Activated T-cell treated with anti-CD3 and anti-CD28 coated beads, Interleukin-2, amount 50 U/mL, for 24 hours (primary cell): ENCODE results near the gene ETV3.

Experiments
- DNase-seq: peaks from one replicate; pipeline ENCODE4 v3.0.0-alpha.2; 2020
- H3K27ac Mint-ChIP-seq: 2 replicates; pipeline ENCODE4 v1.8.0; 2020; ENCODE audit warnings: mild to moderate bottlenecking, mixed read lengths
- H3K27me3 Mint-ChIP-seq: 2 replicates; pipeline ENCODE4 v1.8.0; 2020; ENCODE audit warnings: mixed read lengths
- H3K36me3 Mint-ChIP-seq: 2 replicates; pipeline ENCODE4 v1.8.0; 2020; ENCODE audit warnings: low read depth, mixed read lengths
- H3K4me1 Mint-ChIP-seq: 2 replicates; pipeline ENCODE4 v1.8.0; 2020; ENCODE audit warnings: low read depth, mixed read lengths
- H3K4me3 Mint-ChIP-seq: 2 replicates; pipeline ENCODE4 v1.8.0; 2020; ENCODE audit warnings: mild to moderate bottlenecking, moderate library complexity, mixed read lengths
- H3K9me3 Mint-ChIP-seq: 2 replicates; pipeline ENCODE4 v1.8.0; 2020; ENCODE audit warnings: mixed read lengths

ETV3 gene

DNA sequence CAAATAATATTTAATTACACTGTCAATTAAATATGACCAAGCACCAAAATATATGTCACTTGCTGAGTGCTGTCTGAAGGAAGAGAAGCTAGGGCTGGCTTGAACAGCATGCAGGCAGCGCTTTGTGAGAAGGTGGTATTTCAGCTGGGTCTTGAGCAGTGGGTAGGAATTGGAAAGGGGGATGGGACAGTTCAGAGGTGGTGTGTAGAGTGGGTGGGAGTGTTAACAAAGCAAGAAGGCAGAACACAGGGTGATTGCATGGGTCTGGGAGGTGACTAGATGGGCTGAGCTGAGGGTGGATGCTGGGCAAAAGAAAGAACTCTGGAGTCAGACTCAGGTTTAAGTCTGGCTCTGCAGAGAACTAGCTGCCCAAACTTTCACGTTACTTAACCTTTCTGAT, 14.3 kb upstream of the ETV3 start:
- no peak for DNase-seq
- H3K4me1 Mint-ChIP-seq, result peaks cover 36% of the 10 kb centered on the region
- H3K27ac Mint-ChIP-seq, result no peak overlapping the region
- no peaks in the 10 kb centered on the region for H3K9me3 Mint-ChIP-seq
- no peaks in the 10 kb centered on the region for H3K36me3 Mint-ChIP-seq
- H3K4me3 Mint-ChIP-seq, result no peak overlapping the region
- H3K27me3 Mint-ChIP-seq, result peaks cover 6% of the 10 kb centered on the region

DNA sequence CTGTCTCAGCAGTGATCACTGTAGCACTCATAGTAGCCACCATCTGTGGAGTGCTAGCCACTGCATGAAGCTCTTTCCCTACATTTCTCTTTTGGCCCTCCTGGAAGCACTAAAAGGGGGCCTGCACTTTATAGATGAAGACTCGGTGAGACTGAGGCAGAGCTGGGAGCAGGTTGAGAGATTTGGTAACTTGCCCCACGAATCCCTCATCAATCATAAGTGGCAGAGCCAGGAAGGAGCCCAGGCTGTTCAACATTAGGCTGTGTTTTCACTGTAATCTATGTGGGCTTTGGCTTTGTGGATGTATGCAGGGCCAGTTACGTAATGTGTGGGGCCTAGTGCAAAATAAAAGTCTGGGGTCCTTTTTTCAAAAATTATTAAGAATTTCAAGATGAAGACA, 13.3 kb upstream of the ETV3 start:
- H3K36me3 Mint-ChIP-seq, result no peaks in the 10 kb centered on the region
- no peak for DNase-seq
- H3K27me3 Mint-ChIP-seq, result peaks cover 2% of the 10 kb centered on the region
- no peak overlapping the region for H3K27ac Mint-ChIP-seq
- peaks cover 43% of the 10 kb centered on the region for H3K4me1 Mint-ChIP-seq
- H3K4me3 Mint-ChIP-seq, result no peak overlapping the region
- no peaks in the 10 kb centered on the region for H3K9me3 Mint-ChIP-seq

DNA sequence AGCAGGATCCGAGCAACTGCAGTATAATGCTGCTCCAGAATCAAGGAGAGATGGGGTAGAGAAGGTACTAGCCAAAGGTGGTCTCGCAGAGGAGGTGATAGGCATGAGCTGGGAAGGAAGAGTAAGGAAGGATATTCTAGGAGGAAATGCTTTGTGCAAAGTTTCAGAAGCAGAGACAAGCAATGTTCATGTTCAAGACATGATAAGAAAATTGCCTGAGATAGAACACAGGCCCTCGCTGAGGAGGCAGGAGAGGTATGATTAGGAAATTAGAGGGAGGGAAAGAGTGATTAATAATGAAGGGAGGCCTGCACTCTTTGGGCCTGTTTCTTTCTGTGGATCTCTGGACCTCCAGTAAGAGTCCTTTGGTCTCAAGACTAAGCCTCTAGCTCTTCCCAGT, 12.9 kb upstream of the ETV3 start:
- no peak for DNase-seq
- no peaks in the 10 kb centered on the region for H3K9me3 Mint-ChIP-seq
- H3K27me3 Mint-ChIP-seq, result no peaks in the 10 kb centered on the region
- no peak overlapping the region for H3K27ac Mint-ChIP-seq
- peaks cover 43% of the 10 kb centered on the region for H3K4me1 Mint-ChIP-seq
- H3K36me3 Mint-ChIP-seq, result no peaks in the 10 kb centered on the region
- H3K4me3 Mint-ChIP-seq, result no peak overlapping the region

DNA sequence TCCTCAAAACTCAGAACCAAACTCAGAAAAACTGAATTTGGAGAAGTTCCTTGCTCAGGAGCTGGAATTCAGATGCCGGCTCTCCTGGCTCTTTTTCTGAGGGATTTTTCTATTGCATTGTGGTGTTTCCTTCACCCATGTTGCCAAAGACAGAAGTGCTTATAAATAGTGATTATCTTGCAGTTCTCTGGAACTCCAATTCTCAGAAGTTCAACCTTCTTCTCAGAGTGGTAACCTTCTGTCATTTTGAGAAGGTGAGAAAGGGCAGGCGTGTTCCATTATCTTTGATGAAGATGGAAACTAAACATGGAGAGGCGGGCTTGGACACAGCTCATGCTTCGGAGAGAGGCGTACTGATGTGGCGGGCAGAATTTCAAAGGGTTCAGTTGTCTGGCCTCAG, 12.4 kb upstream of the ETV3 start:
- peaks cover 41% of the 10 kb centered on the region for H3K4me1 Mint-ChIP-seq
- H3K27ac Mint-ChIP-seq, result no peak overlapping the region
- H3K27me3 Mint-ChIP-seq, result no peaks in the 10 kb centered on the region
- no peaks in the 10 kb centered on the region for H3K36me3 Mint-ChIP-seq
- DNase-seq, result no peak
- H3K9me3 Mint-ChIP-seq, result no peaks in the 10 kb centered on the region
- H3K4me3 Mint-ChIP-seq, result no peak overlapping the region

DNA sequence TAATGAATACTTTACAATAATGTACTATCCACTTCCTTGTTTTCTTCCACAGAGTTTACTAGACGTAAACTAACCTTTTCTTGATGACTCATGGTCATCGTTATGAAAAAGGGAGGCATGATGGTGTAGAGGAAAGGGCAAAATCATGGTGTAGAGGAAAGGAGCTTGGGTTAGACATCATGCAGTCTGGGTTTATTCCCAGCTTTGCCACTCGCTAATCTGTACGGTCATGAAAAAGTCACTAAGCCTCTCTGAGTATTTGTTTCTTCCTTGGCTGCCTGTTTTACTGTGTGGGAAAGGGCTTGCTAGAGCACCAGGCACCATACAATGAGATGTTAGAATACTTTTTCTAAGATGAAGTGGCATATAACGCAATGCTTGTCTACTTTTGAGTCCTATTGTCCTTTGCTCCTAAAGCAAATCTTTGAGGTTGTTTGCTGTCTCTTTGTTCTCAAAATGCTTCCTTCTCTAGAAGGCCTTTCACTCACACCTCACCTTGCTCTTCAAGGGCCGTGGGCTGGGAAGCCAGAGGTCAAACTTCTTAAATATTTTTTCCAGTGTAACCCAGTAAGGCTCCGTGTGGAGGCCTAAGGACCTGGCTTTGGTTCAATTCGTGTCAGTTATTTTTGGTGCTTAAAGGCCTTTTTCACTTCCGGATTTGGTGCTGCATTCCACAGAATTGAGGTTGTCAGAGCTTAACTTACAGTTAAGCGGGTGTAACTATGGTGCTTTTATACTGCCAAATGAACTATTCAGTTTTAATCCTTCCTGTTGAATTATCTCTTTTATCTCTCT, 9.9 kb upstream of the ETV3 start:
- H3K4me3 Mint-ChIP-seq, result no peak overlapping the region
- no peak for DNase-seq
- H3K27ac Mint-ChIP-seq, result no peak overlapping the region

DNA sequence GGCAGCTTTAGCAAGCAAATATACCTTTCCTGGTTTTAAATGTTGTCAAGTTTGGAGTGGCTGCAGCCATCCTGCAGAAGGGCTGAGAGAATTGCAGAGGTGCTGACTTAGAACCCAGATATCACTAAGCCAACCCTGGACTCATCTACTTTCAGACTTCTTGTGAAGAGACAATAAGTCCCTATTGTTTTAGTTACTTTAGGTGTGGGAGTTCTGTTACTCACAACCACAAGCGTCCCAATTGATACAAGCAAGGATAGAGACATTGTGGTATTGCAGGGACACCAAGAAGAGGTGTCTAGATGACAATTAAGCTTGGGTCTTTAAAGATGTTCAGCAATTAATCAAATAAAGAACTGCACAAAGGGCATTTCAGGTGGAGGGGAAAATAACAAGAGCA, 8.8 kb upstream of the ETV3 start:
- Mint-ChIP-seq H3K9me3 (no peaks in the 10 kb centered on the region), H3K36me3 (no peaks in the 10 kb centered on the region), H3K27ac (no peak overlapping the region), H3K4me3 (no peak overlapping the region), H3K27me3 (no peaks in the 10 kb centered on the region), H3K4me1 (peaks cover 31% of the 10 kb centered on the region)
- DNase-seq, result no peak

More for the DNA sequence above, 9.9 kb upstream of the ETV3 start:
- Mint-ChIP-seq H3K4me1 (peaks cover 29% of the 10 kb centered on the region), H3K36me3 (no peaks in the 10 kb centered on the region), H3K9me3 (no peaks in the 10 kb centered on the region), H3K27me3 (no peaks in the 10 kb centered on the region)

DNA sequence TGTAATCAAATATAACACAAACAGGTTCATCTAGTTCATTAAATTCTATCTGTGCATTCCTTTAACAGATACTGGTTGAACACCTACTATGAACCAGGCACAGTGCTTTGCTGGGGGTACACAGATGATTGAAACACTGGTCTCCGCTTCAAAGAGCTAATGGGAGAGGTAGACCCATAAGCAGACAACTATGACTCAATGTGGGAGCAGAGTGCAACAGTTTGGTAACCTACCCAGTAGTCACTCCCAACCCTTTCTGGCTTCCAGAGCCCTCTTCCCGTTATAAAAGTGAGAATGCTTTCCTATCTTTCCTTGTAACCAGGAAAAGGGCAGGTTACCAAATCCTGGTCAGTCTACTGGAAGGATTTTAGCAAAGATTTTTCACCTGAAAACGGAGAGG, 8.0 kb upstream of the ETV3 start:
- Mint-ChIP-seq H3K27ac (no peak overlapping the region), H3K27me3 (no peaks in the 10 kb centered on the region), H3K36me3 (no peaks in the 10 kb centered on the region), H3K9me3 (no peaks in the 10 kb centered on the region), H3K4me1 (peaks cover 32% of the 10 kb centered on the region), H3K4me3 (no peak overlapping the region)
- no peak for DNase-seq

DNA sequence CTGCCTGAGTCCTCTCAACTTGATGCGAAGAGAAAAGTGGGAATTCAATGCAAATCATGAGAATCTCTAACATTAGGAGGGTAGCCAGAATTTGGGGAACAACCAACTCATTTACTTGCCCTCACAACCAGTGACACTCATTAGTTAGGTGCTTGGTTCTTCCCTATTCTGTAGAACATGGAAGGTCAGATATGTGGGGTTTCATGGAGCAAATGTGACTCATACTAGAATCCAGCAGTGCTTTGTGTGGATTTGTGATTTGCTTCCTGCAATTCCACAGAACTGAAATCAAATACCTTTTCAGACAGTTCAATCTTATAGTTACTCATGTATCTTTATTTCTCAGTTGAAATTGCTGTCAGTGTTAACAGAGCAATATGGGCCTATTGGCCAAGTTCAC, 6.9 kb upstream of the ETV3 start:
- no peaks in the 10 kb centered on the region for H3K36me3 Mint-ChIP-seq
- H3K4me1 Mint-ChIP-seq, result peaks cover 34% of the 10 kb centered on the region
- no peak overlapping the region for H3K27ac Mint-ChIP-seq
- H3K27me3 Mint-ChIP-seq, result no peaks in the 10 kb centered on the region
- no peak overlapping the region for H3K4me3 Mint-ChIP-seq
- H3K9me3 Mint-ChIP-seq, result no peaks in the 10 kb centered on the region
- no peak for DNase-seq

DNA sequence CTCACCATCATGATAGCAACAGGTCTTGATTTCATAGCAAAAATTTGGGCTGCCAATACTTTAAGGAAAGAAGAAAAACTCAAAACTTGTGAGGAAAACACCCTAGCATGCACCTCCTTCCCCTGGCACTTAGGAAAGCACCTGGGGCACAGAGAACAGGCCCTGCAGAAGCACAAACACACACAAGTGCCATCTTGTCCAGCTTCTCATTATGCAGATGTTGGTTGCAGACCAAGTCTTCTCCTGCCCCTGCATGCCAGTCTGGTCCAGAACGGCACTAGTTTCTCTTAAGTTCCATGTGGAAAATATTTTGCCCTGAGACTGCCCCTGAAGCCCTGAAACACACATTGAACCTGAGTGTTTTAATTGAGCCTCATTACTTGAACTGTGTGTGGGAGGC, 6.3 kb upstream of the ETV3 start:
- Mint-ChIP-seq H3K36me3 (no peaks in the 10 kb centered on the region), H3K27ac (no peak overlapping the region), H3K9me3 (no peaks in the 10 kb centered on the region), H3K4me1 (peaks cover 40% of the 10 kb centered on the region), H3K4me3 (no peak overlapping the region), H3K27me3 (no peaks in the 10 kb centered on the region)
- DNase-seq, result no peak

DNA sequence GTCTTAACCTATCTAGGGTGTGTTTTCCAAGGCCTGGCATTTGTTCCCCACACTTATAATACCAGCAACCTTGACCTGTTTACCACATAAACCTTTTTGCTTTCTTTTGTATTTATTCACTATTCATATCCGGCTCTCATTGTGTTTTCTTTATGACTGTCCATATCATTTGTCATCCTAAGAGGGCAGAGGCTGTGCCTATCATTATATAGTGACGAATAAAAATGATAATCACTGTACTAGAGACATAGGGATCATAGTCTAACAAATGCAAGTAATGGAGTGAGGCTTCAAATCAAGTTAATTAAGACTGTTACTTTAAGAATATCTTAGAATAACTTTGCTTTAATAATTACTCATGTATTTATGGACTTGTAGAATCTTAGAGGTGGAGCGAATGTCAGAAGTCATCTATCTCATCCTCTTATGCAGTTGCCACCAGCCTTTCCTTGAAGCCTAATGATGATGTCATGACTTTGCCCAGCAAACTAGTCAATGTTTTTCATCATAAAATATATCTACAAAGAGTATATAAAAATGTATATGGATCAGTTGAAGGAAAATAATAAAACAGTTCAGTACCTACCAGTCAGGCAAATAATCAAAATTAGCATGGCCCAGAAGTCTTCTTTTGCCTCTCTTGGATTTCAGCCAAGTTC, 4.7 kb upstream of the ETV3 start:
- DNase-seq, result no peak
- Mint-ChIP-seq H3K4me1 (peaks cover 41% of the 10 kb centered on the region), H3K4me3 (no peak overlapping the region), H3K36me3 (peaks cover 2% of the 10 kb centered on the region), H3K27me3 (no peaks in the 10 kb centered on the region), H3K27ac (no peak overlapping the region), H3K9me3 (no peaks in the 10 kb centered on the region)

DNA sequence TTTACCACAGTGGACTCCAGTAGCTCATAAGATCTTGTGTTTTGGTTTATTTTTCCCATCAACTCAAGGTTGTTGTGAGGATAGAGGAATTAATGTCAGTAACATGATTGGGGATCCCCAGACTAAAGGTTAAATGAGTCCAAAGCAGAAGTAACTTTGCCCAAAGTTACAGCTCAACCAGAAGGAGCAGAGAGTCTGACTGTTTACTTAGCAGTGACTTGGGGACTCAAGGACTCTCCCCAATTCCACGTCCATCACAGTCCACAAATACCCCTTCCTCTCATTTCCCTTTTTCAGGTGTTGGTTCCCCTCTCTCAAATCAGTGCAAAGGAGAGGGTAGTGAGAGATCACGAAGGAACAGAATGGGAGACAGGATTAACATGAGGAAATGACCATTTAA, 4.0 kb upstream of the ETV3 start:
- Mint-ChIP-seq H3K27me3 (no peaks in the 10 kb centered on the region), H3K4me3 (no peak overlapping the region), H3K27ac (peak overlapping the region; percentile 42), H3K9me3 (no peaks in the 10 kb centered on the region), H3K36me3 (peaks cover 8% of the 10 kb centered on the region), H3K4me1 (peaks cover 42% of the 10 kb centered on the region)
- no peak for DNase-seq

DNA sequence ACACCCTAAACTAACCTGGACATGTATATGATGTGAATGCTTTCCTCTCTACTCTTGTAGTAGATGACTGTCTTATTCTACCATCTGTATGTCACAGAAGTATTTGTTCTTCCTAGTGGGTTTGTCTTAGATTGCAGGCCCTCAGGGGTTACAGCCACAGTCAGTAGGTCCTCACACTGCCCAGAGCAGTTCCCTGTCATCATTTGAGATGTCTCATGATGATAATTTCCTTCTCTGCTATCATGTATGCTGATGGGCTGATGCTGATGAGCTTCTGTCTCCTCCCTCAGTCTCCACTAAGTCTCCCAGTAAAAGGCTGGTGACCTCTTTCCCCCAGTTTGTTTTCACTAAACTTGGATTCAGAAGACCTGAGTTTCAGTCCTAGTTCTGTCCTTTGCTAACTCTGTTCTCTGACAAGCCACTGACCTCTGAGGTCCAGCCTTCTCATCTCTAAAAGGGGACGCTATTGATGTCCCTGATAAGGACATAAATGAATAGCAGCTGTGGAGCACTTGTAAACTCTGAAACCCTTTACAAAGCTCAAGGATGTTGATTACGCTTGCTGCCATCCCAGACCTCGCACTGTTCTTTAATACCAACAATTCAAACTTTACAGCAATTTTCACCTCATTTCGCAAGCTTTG, 3.1 kb upstream of the ETV3 start:
- DNase-seq, result no peak
- H3K27me3 Mint-ChIP-seq, result no peaks in the 10 kb centered on the region
- peaks cover 46% of the 10 kb centered on the region for H3K4me1 Mint-ChIP-seq
- H3K27ac Mint-ChIP-seq, result peak overlapping the region; percentile 93
- no peaks in the 10 kb centered on the region for H3K9me3 Mint-ChIP-seq
- no peak overlapping the region for H3K4me3 Mint-ChIP-seq
- peaks cover 11% of the 10 kb centered on the region for H3K36me3 Mint-ChIP-seq

DNA sequence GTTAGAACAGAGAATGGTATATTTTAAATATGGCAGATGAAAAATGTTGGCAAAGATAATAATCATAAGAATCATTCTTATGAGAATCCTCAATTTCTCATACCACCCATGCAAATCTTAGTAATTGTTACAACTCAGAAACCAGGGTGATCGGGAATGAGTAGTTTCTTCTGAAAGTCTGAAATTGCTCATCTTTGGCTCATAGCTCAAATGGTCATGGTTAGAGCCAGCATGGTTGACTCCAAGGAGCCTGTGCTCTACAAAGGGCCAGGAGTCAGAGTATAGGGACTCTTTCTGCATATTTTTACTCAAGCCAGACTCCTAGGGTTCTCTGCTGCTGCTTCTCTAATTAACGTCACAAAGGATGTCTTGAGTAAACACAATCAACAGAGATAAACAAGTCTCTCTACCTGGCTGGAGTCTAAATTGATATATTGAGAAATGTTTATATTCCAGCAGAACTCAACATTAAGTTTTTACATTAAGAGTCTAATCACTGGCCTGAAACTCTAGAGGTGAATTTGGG, 1.9 kb upstream of the ETV3 start:
- no peaks in the 10 kb centered on the region for H3K9me3 Mint-ChIP-seq
- peaks cover 23% of the 10 kb centered on the region for H3K36me3 Mint-ChIP-seq
- H3K27ac Mint-ChIP-seq, result peak overlapping the region; percentile 93
- peaks cover 58% of the 10 kb centered on the region for H3K4me1 Mint-ChIP-seq
- no peaks in the 10 kb centered on the region for H3K27me3 Mint-ChIP-seq
- DNase-seq, result no peak
- H3K4me3 Mint-ChIP-seq, result peak overlapping the region; percentile 95

DNA sequence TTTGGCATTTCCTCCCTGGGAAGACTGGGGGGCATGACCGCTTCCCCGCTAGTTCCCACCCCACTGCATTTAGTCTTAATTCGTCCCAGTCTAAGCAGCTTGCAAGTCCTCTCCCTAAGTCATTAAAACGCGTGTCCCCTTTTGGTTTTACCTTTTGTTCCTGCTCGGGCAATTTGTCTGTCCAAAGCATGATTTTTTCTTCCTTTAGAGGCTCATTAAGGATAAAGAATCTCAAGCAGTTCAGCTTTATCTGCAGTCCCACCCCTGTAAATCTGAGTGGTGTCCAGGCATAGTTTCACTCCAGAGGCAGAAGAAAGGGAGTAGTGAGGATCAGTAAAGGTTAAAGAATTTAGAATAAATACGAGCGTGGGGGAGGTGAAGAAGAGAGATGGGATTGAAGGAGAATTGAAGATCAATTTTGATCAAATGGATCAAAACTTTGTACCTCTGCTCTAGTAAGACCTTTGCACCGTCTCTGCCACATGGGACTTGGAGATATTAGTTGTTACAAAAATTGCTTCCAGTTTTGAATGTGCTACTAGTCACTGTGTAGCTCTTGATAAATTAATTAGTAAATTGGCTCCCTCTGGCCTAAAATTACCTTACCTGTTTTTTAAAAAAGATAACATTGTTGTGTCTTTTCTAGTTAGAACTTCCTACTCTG, 989 bp upstream of the ETV3 start:
- peaks cover 67% of the 10 kb centered on the region for H3K4me1 Mint-ChIP-seq
- peak overlapping the region; percentile 95 for H3K4me3 Mint-ChIP-seq
- DNase-seq, result no peak
- H3K27ac Mint-ChIP-seq, result peak overlapping the region; percentile 93
- peaks cover 33% of the 10 kb centered on the region for H3K36me3 Mint-ChIP-seq
- H3K9me3 Mint-ChIP-seq, result no peaks in the 10 kb centered on the region
- no peaks in the 10 kb centered on the region for H3K27me3 Mint-ChIP-seq
